HG03558 (cell line): ENCODE results near the gene ACAD10.

Source experiments
- ATAC-seq: cut with Tn5 transposase; IDR thresholded peaks from one replicate; pipeline ENCODE4 v1.9.1; 2021; ENCODE audit warnings: moderate number of reproducible peaks; ENCODE audit not compliant: unreplicated experiment; ENCODE audit errors: extremely low read depth

ACAD10 gene

DNA sequence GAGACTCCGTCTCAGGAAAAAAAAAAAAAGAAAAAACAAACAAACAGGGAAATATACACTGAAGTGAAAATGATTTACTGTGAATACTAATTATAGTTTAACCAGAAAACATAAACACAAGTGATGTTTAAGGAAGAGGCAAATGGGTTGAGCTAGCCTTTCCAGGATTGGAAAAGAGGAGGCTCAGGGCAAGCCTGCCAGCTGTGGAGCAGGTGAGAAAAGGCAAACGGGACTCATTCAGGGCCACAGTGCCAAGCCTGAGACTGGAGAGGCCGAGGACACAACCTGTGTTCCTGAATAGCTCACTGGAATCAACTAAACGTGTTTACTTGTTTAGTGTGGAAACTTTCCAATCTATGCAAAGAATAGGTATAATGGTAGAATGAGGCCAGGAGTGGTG, 120.5 kb downstream of the ACAD10 start:
- ATAC-seq = no peak
